ENCODE results near the gene TTI1. TPM values are rescaled to one million over a fixed set of nuclear protein-coding genes. Genes with fewer than 3 reads are reported as not detected.

TTI1 gene
- total and polyA plus RNA-seq, 2 experiments from 2014 or later = 17.8 to 56.4 TPM

- Mint-ChIP-seq H3K9me3 (peaks cover 5% of the 10 kb centered on the region), H3K27me3 (ENCODE audit: insufficient read depth, low read depth, poor library complexity) (peaks cover 4% of the 10 kb centered on the region), H3K4me3 (no peak overlapping the region), H3K27ac (no peak overlapping the region), H3K36me3 (ENCODE audit: low read depth) (peaks cover 20% of the 10 kb centered on the region), H3K4me1 (peaks cover 12% of the 10 kb centered on the region)
- no peak overlapping the region for H2AFZ ChIP-seq
- H3K27ac ChIP-seq (ENCODE audit: low read depth) = no peak overlapping the region
- no peak for DNase-seq (ENCODE audit: low spot score)
- H3K36me3 ChIP-seq (ENCODE audit: insufficient read depth) = peaks cover 10% of the 10 kb centered on the region
- ATAC-seq = no peak
- no peaks in the 10 kb centered on the region for H3F3A ChIP-seq (replicated peaks; ENCODE audit: low read depth)
- H4K20me1 ChIP-seq (replicated peaks; ENCODE audit: insufficient read depth) = peaks cover 22% of the 10 kb centered on the region
- H3K4me1 ChIP-seq (ENCODE audit: insufficient read depth) = peaks cover 9% of the 10 kb centered on the region
- TF ChIP-seq STAT1 (IDR thresholded peaks at IDR 0.05; ENCODE audit: unreplicated experiment) (no peak), POLR2AphosphoS5 (IDR thresholded peaks at IDR 0.05; ENCODE audit: low read depth) (no peak), EZH2phosphoT487 (IDR thresholded peaks at IDR 0.05; ENCODE audit: unreplicated experiment) (no peak), ETS1 (IDR thresholded peaks at IDR 0.05) (no peak), ZNF114 (CRISPR knock-in tag; IDR thresholded peaks at IDR 0.05) (no peak), CTCF (conservative IDR thresholded peaks at IDR 0.05; ENCODE audit: low read depth in 2 of 2) (no peak), CREB1 (CRISPR knock-in tag; IDR thresholded peaks at IDR 0.05; ENCODE audit: low read depth) (no peak), ZNF462 (CRISPR knock-in tag; IDR thresholded peaks at IDR 0.05) (no peak), ZNF331 (CRISPR knock-in tag; IDR thresholded peaks at IDR 0.05; ENCODE audit: low read depth) (no peak)
- no peaks in the 10 kb centered on the region for H3K27me3 ChIP-seq (ENCODE audit: insufficient read depth)
- H3K4me2 ChIP-seq = no peak overlapping the region
- H3K9me2 ChIP-seq (ENCODE audit: insufficient read depth) = no peaks in the 10 kb centered on the region; the same call in 1 of the 2 replicates
- no peak overlapping the region for H3K4me3 ChIP-seq
- peaks cover 96% of the 10 kb centered on the region for H3K79me2 ChIP-seq (replicated peaks; ENCODE audit: insufficient read depth)
These were observed 9.9 kb downstream of the TTI1 start for GRCh38 chr20:38023181-38024001.
